GM19397 (cell line): ENCODE results near the gene LIG3.
"Not testable (repeated sequence)": the region's sequence is repeated elsewhere in the genome, so short reads cannot be mapped to it uniquely, and the experiment has no call there.

Source experiments
- ATAC-seq: cut with Tn5 transposase; IDR thresholded peaks from one replicate; pipeline ENCODE4 v1.9.1; 2021; ENCODE audit warnings: mild to moderate bottlenecking, moderate library complexity; ENCODE audit not compliant: unreplicated experiment

Gene LIG3

DNA sequence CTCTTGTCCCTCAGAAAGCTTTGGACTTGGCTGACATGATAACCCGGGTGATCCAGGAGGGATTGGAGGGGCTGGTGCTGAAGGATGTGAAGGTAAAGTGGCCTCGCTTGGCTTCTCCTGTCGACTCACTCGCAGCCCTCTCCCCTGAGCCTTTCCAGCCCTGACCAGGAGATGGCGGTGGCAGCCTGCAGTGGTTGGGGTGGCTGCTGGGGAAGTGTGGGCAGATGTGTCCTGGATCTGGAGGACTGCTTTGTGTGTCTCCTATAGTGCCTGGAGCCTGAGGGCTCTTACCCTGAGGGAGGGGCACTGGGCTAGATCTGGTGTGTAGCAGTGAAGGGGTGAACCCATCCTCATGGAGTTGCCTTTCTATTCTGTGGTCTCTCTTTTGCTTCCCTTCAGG is 17.9 kb downstream of the LIG3 start:
- no peak for ATAC-seq

DNA sequence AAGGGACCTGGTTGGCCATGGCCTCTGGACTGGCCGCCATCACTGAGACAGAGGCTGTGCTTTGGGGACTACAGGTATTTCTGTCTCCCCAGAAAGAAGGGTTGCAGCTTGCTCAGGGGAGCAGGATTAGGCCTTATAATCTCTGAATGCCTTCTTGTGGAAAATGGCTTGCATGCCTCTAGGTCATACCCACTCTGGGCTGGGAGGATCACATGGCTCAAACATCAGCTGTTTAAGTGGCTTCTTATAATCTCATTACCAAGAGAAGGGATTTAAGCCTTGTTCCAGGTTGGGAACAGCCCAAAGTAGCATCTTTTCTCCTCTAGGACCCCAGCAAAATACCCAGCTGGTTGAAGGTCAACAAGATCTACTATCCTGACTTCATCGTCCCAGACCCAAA is 19.1 kb downstream of the LIG3 start:
- no peak for ATAC-seq

DNA sequence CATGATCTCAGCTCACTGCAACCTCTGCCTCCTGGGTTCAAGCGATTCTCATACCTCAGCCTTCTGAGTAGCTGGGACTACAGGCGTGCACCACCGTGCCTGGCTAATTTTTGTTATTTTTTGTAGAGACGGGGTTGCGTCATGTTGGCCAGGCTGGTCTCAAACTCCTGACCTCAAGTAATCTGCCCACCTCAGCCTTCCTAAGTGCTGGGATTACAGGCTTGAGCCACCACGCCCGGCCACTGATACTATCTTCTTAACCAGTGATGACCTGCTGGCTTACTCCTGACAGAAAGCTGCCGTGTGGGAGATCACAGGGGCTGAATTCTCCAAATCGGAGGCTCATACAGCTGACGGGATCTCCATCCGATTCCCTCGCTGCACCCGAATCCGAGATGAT is 20.7 kb downstream of the LIG3 start:
- not testable (repeated sequence) for ATAC-seq

DNA sequence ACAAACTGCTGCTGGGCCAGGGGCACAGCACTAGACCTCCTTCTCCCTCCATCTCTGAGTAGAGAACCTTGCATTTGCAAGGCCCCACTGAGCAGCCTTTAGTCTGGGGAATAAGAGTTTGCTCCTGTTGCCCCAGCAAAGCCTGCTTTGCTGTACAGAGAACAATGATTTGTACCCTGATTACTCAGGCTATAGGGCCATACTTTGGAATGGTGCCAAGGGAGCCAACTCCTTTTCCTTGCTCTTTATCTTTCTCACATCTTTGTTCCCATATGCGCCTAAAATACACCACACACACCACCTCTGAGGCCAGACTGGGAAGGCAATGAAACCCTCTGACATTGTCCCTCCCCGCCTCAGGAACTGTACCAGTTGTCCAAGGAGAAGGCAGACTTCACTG is 21.2 kb downstream of the LIG3 start:
- no peak for ATAC-seq

DNA sequence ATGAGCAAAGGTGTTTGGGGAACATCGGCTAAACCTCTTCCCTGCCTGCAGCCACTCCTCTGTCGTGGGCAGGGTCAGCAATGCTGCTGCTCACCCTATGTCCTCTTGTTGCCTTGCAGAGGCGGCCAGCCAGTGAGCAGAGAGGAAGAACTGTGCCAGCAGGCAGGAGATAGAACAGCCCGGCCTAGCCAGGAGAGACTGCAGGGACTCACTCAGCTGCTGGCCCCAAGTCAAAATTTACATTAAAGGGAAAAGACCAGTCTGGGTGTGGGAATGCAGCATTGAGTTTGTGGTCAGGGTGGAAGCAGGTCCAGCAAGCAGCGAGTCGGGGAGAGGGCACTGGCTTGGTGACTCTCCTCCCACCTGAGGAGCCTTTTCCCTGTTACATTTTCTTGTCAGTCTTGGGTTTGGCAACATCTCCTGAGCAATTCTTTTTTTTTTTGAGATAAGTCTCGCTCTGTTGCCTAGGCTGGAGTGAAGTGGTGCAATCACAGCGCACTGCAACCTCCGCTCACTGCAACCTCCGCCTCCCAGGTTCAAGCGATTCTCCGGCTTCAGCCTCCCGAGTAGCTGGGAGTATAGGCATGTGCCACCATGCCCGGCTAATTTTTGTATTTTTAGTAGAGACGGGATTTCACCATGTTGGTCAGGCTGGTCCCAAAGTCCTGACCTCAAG is 22.7 kb downstream of the LIG3 start:
- ATAC-seq: no peak

DNA sequence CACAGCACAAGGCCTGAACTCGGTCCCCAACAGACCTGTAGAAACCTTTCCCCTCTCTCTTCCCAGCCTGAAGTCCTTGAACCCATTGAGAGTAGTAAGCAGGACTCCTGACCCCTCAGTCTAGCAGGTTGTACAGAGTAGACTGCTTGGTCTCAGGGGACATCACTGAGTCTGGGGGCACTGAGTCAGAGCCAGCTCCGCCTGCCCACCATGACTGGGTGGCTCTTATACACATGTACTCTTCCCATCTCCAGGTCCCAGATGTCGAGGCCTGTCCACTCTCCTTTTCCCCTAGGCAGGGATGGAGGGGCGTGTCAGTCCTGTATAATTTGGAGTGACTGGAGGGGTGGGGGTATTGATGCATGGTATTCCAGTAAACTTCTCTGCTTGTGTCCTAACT is 23.5 kb downstream of the LIG3 start:
- no peak for ATAC-seq

DNA sequence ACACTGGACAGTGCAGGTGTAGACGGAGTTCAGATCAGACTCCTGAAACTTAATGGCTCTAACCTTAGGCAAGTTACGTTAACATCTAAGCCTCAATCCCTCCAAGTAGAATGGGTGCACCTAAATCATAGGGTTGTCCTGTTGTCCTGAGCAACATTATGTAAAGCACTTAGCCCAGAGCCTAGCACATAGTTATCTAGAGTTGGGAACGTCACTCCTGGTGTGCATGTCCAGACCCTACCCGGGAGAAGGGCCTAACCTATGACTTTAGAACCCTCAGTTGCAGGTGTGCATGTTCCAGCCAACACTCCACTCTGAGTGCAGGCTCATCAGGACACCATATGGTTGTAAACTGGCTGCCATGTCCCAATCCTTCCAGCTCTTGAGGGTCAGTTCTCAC is 26.0 kb downstream of the LIG3 start:
- no peak for ATAC-seq

DNA sequence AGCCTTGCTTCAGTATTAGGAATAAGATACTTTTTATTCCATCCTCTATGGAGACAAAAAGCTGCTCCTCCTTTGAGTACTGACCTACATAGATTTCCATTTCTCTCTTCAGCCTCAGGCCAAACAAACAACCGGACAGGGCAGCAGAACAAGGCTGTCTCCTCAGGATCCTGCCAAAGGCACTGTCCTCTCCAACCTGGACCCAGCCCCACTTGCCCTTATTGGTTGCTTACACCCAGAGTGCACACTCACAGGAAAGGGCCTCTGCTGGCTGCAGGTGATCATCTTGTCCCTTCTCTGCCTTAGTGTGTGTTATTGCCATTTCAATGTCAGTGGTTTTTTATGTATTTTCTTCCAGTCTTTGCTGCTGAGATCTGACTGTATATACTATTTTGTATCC is 26.6 kb downstream of the LIG3 start:
- ATAC-seq: no peak

DNA sequence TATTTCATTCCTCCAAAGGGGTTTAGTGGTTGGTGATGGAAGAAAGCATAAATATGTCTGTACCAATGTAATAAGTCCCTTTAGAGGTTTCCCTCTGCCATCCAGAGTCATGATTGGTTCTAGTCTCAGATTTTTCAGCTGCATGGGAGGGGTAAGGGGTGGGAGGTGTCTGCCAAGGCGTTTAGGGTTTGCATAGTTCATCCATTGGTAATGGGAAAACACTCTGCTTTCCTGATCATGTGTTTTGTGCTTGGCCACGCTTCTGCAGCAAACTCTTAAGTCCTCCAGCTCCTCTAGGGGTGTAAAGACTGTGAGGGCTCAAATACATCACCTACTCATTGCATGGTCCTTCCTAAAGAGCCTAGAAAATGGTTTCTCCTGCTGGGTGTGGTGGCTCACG is 29.8 kb downstream of the LIG3 start:
- ATAC-seq: no peak

DNA sequence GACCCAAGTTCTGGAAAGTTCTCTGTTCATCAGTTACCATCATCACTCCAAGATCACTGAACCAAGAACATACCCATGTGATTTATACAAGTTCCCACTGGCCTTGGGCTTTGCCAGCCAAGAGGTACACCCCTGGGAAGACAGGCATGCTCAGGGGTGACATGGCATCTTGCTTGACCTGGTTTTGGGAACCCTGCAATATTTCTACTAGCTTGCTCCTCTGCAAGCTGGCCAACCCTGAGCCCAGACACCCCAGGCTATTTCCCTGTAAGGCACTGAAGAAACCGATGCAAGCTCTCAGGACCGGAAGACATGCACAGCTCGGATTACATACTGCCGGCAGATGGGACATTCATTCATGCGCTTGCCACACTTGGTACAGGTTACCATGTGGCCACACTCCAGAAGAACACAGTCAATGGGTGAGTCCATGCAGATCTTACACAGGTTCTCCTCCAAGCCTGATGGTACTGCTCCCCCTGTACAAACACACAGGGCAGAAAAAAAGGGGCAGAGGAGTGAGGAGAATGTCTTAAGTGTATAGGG is 31.4 kb downstream of the LIG3 start:
- ATAC-seq: no peak

DNA sequence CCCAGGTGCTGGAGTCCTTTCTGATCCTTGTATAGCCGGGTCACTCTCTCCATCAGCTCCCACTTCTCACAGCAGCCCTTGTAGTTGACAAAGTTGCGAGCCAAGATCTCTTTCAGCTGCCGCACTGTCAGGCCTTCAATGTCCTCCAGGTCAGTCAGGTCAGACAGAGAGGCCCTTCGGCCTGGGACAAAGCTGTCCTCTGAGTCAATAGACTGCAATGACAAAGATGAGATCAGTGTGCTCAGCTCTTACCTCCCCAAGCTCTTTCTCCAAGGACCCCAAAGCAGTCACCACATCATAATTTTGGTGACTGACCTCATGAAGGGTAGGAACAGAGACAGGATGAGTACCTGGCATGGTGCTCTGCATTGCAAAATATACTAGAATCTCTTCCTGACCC is 36.1 kb downstream of the LIG3 start:
- ATAC-seq: no peak

DNA sequence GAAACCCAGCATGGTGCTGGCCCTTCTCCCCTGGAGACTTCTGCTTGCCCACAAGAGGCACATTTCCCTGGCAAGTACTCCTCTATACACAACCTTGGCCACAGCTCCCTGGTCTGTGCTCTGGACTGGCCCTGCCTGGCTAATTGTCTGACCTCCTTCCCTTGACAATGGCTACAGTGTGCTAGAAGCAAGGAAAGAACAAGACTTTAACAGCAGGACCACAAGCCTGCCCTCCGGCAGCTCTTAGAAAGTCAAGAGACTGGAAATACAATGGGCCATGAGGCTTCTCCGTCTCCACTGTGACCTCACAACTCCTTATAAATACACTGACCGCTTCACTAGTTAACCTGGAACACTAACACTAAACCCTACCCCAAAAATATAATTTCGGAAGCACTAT is 36.7 kb downstream of the LIG3 start:
- ATAC-seq: no peak

DNA sequence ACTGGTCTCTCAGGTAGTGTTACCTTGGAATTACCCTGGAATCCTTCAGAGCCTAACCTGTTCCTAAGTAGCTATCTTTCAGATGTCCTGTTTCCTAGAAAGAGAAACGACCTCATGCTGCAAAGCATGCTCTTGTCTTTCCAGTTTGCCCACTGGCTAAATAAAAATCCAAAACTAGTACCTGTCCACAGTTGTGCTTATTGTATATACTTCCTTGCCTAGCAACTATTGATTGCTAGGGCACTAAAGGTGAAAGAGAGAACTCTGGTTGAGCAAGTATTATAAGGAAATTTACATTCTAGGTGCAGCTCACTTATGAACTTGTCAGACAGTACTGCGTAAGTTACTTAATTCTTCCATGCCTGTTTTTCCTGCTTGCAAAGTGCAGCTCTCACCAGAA is 38.5 kb downstream of the LIG3 start:
- ATAC-seq: no peak

DNA sequence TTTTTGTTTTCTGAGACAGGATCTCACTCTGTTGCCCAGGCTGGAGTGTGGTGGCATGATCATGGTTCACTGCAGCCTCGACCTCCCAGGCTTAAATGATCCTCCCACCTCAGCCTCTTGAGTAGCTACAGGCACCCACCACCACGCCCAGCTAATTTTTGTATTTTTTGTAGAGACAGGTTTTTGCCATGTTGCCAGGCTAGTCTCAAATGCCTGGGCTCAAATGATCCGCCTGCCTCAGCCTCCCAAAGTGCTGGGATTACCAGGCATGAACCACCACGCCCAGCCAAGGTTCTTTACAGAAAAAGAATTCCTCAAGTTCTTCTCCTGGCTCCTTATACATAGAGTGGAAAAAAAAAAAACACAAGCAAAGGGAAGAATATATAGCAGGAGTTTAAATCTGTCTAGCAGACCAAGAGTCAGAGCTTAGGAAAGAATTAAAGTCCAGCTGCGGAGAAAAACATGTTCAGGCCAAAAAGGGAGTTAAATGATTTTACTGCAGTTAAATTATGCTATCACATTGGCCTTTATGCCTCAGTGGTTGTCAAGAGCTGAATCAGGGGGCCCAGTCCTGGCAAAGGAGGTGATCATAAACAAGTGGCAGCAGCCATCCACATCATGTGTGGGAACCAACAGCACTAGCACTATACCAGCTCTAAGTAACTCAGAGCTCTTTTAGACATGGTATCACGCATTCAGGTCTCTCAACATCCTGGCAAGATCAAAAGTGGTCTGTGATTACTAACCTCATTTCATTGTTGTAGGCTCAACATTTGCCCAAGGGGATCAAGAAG is 39.3 kb downstream of the LIG3 start:
- no peak for ATAC-seq

DNA sequence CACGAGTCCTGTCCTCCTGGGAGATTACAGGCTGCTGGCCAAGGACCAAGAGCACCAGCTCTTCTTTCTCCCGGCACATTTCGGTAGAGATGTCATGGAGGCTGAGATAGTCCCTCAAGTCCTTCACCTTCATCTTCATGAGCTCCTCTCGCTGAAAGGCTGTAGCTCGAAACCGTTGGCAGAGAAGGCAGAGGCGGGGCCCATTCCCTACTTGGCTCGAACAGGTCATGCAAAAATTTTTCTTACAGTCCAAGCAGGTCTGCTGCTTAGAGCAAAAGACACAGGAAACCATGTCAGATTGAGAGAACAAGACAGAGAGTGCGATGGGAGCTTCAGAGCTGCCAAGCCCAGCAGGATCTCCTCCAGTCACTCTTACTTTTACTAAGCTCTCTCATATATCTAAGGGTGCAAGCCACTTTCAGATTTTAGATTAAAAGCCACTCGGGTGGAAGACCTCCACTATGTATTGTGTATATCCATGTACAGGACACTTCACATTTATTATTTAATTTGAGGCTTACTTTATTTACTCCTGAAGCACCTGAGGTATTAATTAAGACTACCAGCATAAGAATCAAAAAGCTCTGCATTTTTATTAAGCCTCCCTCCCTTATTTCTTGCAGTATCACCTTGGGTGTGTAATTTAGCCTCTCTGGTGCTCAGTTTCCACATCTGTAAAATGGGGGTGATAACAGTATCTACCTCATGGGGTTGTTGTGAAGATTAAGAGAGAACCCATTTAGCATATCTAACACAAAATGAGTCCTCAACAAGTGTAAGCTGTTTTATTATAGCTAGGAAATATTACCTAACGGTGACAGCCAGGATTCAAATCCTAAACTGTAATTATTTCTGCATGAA is 41.4 kb downstream of the LIG3 start:
- ATAC-seq: no peak

DNA sequence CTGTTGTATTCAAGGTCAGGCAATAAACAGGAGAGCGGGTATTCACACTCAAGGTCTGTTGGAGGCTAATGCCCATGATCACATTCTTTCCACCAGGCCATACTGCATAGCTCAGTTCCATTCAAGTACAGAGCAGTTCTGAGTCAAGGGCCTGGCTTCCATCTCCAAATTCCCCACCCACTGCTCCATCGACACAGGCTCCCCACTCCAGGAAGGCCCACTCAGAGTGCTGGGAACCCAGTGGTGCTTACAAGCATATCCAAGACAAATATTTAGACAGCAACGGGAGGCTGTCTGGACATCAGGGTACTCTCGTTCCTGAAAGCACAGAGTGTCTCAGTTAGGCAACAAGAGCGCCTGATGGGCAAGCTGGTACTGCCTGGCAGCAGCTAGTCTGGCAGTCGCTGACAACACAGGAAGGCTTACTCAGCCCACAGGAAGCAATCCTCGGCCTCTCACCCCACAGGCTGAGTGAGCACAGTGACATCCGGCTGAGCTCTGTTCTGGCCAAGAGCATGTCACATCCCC is 42.3 kb downstream of the LIG3 start:
- no peak for ATAC-seq

DNA sequence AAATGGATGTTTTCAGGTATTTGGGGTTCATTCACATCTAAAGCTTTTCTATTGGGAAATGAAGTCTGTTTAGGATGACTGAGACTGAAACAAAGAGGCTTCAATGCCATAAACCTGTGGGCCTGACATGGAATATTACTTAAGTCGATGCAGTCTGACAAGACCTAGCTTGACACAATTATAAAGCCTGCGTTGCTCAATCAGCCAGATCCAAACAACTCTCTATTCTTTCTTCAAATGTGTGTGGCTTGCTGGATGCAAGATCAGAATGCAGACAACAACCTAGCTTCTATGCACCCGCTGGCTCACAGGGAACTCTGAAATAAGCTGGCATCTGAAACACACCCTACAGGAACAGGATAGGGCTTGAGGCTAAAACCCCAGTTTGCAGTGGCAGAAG is 43.2 kb downstream of the LIG3 start:
- ATAC-seq: no peak

DNA sequence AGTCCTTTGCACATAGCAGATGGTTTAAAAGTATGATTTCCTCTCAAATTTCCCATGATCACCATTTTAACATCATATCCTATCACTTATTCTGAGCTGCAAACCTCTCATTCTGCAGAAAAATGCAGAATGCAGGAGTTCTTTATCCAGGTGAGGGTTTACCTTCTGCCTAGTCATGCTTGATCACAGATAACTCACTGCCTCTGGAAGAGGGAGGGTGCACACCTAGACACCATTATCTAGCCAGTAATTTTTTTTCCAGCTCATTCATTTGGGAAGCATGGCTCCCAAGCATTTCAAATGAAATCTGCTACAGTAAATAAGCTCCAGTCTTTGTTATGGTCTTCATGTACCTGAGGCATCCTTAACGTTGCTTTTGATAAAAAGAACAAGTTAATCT is 45.2 kb downstream of the LIG3 start:
- ATAC-seq: no peak

DNA sequence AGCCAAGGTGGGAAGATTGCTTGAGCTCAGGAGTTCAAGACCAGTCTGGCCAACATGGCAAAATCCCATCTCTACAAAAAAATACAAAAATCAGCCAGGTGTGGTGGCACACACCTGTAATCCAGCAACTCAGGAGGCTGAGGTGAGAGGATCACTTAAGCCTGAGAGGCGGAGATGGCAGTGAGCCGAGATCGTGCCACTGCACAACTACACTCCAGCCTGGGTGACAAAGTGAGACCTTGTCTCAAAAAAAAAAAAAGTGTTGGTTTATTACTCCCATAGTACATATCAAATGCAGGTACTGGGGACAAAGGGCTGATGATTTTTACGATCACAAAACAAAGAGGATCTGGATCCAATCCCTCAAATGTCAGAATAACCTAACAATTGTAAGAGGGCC is 47.8 kb downstream of the LIG3 start:
- ATAC-seq: not testable (repeated sequence)

DNA sequence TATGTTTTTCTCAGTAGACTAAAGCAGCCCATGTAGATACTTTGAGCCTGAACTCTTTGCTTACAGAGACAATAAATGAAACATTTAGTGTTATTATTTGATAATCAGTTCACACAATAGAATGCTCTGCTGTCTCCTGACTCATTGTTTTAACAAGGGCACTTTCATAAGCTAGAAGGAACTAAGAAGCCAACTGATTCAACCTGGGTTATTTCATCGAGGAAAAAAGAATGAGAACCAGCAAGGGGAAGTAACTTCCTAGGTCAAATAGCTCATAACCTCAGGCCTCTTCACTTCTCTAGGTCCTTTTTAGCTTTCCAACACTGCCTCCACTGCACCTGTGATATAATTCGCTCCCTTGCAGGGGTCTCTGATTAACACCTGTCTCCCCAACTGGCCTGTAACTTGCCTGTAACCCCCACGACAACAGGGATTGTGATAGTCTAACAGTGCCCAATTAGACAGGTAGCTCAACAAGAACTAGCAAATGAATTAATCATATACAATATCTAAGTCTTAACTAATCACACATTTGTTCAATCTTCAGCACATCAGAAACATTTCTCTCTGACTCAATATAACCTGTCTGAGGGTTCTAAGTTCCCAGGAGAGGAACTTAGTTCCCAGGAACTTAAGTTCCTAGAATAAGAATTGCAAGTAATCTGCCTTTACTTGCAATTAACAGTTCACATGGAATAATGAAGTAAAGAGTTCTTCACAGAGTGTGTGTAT is 48.4 kb downstream of the LIG3 start:
- ATAC-seq: no peak

DNA sequence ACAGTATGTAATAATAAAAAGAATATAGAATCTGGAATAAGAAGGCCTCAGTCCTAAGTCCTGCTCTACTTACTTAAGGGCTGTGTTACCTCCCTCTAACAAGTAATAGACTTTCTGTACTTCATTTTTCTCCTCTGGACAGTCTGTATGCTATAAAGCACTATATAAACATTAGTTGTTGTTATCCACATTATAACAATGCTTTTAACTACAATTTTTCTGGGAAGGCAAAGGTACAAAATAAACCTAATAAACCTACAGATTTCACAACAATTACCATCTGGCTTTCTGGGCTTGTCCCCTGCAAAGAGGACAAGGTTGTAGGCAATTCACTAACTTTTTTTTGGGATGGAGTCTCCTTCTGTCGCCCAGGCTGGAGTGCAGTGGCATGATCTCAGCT is 50.5 kb downstream of the LIG3 start:
- no peak for ATAC-seq
